Middle frontal gyrus (tissue), 1 donor: ENCODE results near the gene SCGB1A1.
A peak's percentile ranks its signal among the peaks of the same experiment; 100 is the strongest.

Source experiments
- DNase-seq: peaks from one replicate; pipeline ENCODE4 v3.0.0-alpha.2; 2015; ENCODE audit warnings: low spot score; ENCODE audit errors: extremely low spot score

The SCGB1A1 gene

DNA sequence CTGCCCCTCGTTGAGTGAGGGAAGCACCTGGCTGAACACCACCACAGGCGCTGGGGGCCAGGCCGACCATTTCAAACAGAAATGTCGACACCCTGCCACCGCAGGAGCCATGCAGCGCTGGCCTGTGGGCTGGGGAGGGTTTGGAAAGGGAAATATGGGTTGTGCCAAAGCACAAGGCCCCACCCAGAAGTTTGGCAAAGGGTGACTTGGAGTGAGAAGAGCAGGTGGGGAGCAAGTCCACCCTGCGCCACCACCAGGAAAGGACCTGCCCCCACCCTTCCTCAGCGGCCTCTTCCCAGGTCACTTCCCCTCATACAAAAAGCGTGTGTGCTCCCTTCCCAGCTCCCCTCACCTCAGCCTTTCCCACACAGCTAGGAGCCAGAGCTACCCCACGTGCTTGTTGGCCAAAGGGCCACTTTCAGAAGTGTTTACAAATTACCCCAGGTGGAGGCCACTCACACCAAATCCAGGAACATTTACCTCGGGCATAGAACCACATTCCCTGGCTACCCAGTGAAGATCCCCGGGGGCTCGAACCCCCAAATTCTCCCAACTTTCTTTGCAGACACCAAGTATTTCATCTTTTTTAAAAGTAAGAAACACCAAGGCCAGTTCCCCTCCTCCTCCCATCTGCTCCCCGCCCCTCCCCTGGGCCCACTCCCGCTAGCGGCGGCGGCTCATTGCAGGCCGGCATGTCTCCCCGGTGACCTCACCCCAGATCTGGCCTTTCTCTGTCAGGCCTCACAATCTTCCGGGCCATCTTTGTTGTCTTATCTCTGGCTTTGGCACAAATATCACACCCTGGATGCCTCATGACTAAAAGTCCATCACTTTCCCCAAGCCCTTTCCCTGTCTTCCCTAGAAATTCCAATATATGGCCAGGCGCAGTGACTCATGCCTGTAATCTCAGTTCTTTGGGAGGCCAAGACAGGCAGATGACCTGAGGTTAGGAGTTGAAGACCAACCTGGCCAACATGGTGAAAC is 20.5 kb upstream of the SCGB1A1 start:
- DNase-seq, result no peak

DNA sequence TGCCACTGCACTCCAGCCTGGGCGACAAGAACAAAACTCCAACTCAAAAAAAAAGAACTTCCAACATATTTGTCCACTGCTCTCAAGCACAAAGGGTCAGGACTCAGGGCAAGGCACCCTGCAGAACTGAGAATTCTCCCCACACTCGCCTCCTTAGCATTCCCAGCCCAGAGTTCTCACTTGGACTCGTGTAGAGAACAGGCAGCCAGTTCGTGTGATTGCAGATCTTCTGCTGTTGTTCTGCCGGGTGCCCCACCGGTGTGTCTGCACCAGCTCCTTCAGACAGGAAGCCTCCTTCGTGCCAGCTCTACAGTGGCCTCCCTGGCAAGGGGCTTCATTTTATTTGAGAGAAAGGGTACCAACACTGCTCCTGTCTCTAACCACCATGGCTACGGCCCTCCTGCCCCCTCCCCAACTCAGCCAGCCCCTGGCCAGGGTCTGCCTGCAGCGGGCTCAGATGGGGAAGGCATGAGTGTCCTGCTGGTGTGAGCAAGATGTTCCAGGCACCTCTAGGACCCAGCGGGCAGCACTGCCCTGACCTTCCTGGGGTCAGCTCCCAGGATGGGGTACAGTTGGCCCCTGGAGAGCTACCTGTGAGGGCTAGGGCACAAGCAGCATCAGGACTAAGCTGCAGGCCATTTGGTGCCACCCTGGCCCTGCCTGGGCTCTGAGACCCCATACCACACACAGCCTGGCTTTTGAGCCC is 19.5 kb upstream of the SCGB1A1 start:
- DNase-seq, result no peak

DNA sequence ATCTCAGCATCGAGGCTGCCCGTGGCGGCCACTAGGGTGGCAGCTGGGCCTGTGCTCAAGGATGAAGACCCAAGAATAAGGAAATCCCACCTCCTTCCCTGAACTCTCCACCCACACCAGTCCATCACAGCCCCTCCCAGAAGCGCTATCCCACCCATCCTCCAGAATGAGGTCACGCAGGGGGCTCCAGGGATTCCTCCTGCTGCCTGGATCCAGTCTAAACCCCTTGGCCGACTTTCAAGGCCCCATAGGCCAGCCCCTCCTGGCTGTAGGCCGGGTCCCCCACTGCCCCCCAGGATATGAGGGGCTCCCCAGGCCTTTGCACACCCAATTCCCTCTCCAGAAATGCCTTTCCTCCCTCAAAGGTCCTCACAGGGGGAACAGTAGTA is 19.0 kb upstream of the SCGB1A1 start:
- no peak for DNase-seq

DNA sequence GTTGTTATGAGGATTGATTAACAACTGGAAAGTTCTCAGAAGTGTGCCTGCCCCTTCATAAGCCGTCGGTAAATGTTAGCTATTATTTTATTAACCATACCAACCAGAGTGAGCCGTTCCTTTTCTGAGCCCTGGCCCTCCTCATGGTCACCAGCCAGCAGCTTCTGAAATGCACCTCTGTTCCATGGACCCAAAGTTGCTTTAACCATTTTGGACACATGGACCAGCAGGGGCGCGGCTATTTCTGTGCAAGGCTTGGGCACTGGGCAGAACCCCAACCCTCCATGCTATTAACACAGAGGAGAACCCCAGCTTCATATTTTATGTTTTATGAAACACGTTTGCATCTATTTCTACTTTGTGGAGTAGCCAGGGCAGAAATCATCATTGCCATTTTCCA is 18.6 kb upstream of the SCGB1A1 start:
- DNase-seq, result no peak

DNA sequence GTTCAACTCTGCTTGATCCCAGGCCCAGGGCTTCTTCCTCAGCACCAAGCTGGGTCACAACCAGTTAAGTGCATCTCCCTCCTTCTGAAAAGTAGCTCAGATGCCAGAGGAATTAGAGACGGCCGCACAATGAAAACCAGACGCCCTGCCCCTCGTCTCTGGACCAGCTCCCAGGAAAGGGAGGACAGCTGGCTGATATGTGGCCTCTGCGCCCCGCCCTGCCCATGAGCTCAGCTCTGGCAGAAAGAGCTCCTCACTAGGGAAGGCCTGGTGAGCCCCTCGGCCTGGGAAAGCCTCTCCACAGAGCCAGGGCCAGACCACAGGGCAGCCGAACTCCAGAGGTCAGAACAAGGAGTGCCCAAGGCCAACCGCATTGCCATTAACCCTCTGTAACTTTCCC is 18.1 kb upstream of the SCGB1A1 start:
- DNase-seq, result no peak

DNA sequence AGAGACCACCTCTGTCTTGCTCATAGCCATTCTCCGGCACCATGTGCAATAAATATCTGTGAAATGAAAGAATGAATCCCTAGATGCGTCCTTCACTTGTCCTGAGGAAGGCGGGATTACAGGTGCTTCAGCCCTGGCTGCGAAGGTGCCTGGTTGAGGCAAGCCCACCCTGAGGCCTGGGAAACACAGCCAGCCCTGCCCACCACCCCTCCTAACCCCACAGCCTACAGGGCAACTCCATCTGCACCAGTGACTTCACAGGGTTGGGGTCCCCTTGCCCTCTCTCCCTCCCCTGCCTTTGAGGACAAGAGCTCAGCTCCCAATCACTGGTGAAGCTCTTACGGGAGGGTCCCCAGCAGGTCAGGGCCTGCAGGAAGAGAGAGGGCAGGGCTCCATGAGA is 17.5 kb upstream of the SCGB1A1 start:
- DNase-seq, result no peak

DNA sequence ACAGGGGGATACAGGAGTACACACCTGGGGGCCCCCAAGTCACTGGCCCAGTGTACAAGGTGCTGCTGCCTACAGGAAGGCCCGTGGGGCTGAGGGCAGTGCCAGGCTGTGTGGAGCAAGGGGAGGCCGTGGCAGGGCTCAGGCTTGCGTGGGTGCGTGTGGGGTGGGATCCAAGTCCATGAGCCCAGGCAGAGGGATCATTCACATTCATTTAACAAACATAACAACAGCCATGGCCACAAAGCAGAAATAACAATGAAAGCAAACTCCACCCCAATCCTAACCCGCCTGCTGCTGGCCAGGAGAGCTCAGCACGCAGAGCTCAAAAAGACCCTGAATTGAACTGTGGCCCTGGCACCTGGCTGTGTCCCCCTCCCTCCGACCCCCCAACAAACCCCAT is 17.0 kb upstream of the SCGB1A1 start:
- DNase-seq, result no peak

DNA sequence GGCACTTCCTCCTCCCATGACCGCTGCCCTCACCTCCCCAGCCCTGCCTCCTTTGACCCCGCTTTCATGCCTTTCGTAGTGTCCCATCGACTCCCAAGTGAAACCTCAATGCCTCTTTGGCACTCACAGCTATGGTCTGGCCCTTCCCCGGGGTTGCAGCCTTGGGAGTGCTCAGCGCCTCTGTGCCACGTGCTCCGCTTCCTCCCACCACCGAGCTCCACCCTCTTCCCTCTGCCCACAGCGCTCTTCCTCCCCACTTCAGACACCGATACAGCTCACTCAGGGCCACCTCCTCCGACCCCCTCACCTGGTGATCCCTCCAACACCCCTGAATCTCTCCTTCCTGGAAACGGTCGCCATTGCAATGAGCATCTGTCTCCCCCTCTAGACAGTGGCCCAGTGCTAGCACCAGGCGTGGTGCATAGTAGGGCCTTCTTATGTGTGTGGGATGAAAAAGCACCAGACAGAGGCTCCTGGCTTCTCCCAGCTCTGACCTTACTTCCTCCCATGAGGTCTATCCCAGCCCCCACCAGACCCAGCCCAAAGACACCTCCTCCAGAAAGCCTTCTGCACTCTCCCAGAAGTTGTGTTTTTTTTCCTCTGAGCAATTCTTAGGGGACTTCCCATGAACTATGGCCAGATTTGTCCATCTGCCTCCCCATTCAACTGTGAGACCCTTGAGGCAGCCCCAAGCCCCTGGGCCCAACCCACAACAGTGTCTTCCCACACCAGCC is 16.4 kb upstream of the SCGB1A1 start:
- no peak for DNase-seq

DNA sequence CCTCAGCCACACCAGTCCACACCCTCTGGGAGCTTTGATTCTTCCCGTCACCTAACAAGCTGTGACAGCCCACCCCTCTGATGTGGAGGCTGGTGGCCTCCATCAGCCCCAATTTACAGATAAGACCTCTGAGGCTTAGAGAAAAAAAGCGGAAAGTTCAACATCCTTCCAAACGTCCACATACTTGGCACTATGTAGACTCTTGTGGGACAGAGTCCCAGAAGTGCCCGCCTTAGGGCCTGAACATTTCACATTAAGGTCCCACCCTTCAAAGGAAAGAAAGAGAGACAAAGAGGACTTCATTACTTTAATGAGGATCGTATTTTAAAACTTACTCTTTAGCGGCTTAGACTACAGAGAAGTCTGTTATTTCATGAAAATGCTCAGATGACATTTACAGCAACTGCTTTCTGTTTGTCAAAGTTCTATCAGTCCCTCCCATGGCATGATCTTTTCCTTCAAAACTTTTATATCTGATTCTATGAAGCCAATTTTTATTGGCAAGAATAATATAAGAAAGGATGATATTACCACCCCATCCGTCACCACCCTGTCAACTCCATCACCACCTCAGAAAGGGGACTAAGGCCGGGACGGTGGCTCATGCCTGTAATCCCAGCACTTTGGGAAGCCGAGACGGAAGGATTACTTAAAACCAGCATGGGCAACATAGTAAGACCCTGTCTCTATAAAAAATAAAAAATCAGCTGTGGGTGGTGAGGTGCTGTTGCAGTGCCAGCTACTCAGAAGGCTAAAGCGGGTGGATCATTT is 15.7 kb upstream of the SCGB1A1 start:
- DNase-seq, result no peak

DNA sequence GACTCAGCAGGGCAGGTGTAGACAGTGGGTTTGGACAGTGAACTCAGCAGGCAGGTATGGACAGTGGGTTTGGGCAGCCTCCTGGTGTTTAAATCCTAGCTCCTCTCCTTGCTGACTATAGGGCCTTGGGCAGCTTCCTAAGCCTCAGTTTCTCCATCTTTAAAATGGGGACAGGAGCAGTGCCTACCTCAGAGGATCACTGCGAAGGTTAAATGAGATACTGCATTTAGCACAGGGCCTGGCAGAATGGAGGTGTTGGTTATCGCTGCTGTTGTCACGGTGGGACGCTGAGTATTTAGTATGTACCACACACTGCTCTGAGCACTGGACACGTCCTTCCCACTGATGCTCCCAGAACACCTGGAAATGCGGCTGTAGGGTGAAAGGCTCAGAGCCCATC is 14.4 kb upstream of the SCGB1A1 start:
- DNase-seq, result no peak

DNA sequence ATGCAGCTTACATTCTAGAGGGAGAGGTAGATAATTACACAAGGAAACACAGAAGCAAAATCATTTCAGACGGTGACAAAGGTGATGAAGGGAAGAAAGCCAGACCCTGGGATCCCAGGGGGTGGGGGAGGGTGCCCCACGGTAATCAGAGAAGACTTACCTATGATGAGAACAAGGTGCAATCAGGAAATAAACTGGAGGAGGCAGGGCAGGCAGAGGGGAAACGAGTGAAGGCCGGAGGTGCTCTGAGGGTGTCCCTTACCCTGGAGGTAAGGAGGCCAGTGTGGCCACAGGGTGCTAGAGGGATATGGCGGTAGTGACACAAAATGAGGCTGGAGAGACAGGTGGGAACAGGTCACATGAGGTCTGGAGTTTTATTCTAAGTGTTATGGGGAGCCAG is 13.9 kb upstream of the SCGB1A1 start:
- DNase-seq, result no peak

DNA sequence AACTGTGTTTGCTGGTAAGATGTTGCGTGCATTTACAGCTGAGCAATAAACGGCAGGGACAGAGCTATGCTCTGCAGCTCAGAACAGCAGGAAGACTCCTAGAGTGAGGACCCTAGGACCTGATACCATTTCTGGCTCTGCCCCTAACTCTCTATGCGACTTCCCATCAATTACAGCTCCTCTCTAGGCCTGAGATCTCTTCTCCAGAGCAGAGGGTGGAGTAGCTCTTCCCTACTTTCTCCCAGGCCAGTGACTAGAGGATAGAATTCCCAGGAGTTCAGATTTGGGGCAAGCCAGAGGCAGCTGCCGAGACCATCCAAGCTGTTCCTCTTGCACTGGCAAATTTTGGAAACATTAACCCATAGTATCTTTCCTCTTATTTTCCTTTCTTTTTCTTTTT is 12.8 kb upstream of the SCGB1A1 start:
- DNase-seq, result no peak

DNA sequence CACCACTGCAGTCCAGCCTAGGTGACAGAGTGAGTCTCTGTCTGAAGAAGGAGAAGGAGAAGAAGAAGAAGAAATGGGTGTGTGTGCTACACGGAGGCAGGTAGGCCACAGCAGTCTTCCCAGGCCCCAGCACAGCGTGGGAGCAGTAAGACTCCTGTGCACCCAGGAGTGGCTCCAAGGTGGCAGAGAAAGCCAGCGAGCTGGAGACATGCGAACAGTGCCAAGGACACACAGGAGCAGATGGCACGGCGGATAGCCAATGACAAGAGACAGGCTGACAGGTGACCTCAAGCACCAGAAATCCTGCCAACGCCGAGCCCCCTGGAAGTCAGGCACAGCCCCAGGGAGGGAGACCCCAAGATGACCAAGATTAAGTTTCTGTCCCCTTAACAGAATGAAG is 9.0 kb upstream of the SCGB1A1 start:
- DNase-seq, result no peak

DNA sequence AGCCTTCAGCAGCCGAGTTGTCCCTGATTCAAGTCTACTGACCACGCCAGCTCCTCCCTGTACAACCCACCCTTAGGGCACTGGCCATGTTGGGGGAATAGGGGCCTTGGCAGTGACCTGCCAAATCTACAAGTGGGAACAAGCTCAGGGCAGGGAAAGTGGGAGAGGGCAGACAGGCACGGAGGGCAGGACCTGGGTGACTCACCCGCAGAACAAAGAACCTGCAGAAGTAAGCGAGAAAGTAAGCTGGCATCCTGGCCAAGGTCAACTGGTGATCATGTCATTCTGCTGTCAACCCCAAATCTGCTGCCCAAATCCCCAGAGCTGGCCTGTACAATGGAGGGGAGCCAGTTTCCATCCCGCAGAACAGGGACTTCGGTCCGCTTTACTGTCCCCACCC is 7.9 kb upstream of the SCGB1A1 start:
- DNase-seq, result no peak

DNA sequence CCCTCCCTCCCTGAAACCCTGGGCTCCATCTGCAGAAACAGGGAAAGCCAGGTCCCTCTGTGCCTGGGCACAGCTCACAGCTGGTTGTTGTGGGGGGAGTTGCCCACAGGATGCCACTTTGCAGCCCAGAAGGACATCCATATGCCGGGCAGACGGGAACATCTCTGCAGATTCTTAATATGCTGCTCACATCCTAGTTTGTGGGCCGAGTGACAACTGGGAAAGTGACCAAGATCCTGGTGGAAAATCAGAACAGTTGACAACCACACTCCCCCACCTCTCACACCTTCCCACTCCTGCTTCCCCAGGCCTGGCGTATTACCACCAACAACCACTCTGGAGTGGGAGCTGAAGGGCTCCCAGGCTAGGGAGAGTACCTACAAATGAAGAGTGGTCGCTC is 7.3 kb upstream of the SCGB1A1 start:
- peak; percentile 49 for DNase-seq

DNA sequence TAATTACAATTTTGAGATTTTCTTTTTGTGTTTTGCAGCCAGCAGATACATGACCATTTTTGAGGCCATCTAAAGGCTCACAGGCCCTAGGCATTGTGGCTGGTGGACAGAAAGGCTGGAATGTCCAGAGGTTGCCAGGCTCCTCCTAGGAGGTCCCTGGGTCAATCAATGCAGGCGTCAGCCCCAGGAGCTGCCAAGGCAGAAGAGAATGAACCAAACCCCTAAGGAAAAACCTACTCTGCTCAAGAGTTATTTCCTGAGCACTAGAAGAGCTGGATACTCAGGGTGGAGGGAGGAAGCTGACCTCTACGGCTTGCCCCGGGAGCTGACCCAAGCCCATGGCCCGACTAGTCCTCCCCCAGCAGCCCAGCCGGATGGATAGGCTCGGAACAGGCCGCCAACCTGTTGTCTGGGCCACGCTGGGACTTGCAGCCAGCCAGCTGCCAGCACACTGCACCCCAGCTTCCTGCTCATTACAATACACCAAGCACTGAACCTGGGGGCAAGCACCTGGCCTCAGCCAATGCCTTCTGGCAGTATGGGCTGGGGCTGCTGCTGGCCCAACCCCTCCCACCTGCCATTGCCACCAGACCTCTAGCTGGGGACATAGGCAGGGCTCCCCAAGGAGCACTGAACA is 5.7 kb upstream of the SCGB1A1 start:
- no peak for DNase-seq

DNA sequence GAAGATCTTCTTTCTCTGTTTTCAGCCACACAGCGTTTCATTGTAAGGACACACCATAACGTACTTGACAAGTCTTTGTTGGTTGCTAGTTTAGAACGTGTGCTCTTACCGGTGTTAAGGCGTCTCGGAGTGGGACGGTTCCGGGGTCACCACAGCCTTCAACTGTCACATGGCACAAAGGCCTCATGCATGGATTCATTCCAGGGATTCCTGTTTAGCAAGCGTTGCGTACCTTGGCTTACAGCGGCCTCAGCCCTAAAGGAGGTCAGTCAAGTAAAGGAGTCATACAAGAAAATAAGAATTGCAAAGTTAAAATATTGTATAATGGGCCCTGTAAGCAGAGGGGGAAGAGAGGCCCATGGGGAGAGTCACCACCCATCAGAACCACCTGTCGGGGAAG is 2.2 kb upstream of the SCGB1A1 start:
- no peak for DNase-seq

DNA sequence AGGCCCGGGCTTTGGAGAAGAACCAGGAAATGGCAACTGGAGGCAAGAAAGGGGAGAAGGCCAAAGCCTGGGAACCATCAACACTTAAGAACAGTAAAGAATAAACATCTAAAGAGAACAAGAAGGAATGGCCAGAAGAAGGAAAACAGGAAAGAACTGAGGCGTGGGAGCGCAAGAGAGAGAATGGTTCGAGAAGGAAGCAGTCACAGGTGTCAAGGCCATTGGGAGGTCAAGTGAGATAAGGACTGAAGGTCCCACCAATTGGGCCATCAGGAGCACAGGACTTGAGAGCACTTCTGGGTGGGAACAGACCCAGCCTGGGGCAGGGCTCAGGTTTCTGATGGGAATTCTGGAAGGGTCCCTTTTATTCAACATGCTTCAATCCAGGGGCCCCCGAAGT is 697 bp upstream of the SCGB1A1 start:
- DNase-seq, result no peak

DNA sequence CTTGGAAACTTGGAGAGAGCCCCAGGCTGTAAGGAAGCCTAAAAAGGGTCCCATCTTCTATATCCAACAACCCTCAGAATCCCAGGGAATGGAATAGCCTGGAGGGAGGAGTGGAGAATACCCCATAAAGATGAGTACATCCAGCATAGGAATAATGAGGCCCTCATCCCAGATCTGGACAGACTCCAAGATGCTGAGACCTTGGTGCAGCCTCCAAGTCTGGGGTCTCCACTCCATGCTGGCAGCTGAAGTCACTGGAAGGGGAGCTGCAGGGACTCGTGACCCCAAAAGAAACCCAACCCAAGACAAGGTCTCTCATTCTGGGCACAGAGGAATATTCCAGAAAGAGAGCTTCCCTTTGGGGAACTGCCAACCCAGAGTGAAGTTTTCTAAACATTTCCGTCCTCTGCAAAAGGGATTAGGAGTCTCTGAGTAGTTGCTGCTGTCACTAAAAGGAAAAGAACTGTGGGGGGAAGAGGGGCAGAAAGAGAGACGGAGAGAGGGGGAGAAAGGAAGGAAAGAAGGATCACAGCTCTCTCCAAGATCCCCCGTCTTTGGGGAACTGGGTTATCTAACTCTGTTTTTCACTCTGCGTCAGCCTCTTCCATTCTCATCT is 589 bp downstream of the SCGB1A1 start:
- no peak for DNase-seq

DNA sequence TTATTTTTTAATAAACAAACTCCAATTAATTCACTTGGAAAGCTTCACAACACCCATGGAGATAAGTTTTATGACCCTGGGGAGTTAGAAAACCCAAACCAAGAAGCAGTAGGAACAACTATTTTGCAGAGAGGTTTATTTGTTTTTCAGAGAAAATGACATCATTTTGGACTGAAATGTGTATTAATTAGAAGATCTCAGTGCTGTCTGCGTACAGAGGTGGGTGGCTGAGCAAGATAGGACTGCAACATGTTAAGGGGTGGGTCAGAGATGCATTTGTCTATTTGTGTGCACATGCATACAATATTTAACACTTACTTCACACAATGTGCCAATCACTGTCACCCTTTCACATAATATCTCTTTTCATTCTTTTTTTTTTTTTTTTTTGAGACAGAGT is 1.1 kb downstream of the SCGB1A1 start:
- DNase-seq, result no peak
